Measurements from ENCODE around the gene NR6A1.

NR6A1 gene

DNA sequence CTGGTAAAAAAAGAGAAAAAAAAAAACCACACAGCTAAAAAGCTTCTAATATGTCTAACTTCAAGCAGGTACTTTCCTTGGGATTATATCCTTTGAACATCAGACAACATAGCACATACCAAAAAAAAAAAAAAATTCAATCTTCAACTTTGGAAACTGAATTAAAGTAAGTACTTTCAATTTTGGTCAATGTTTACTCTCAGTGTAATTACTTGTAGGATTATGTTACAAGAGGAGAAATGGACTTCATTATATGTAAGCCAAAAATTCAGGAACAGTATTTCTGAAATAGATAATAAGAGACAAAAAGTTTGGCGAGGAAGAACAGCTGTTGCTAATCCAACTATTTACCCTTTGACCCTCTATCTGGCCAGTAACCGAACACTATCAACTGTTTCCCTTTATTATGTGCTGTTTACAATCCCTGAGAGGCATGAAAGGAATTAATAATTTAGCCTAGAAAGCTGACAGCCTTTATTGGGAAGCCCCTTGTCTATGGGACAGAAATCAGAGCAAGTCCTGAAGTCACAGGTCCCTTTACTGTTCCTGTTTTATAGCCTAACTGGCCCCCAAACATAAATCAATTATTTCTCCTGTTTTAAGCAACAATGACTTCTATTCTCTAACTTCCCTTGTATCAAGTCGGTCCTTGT, 46.6 kb downstream of the NR6A1 start:
- TF ChIP-seq, protein P1, sequence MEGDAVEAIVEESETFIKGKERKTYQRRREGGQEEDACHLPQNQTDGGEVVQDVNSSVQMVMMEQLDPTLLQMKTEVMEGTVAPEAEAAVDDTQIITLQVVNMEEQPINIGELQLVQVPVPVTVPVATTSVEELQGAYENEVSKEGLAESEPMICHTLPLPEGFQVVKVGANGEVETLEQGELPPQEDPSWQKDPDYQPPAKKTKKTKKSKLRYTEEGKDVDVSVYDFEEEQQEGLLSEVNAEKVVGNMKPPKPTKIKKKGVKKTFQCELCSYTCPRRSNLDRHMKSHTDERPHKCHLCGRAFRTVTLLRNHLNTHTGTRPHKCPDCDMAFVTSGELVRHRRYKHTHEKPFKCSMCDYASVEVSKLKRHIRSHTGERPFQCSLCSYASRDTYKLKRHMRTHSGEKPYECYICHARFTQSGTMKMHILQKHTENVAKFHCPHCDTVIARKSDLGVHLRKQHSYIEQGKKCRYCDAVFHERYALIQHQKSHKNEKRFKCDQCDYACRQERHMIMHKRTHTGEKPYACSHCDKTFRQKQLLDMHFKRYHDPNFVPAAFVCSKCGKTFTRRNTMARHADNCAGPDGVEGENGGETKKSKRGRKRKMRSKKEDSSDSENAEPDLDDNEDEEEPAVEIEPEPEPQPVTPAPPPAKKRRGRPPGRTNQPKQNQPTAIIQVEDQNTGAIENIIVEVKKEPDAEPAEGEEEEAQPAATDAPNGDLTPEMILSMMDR (IDR thresholded peaks at IDR 0.05; ENCODE audit: low read depth, low read length): no peak
- no peak overlapping the region for H3K4me3 ChIP-seq (ENCODE audit: low read depth, low read length)

GRCh38 chr9:124723352-124723751, 47.8 kb downstream of the NR6A1 start:
- TF ChIP-seq, protein P1 (IDR thresholded peaks at IDR 0.05; ENCODE audit: low read depth, low read length): no peak
- H3K4me3 ChIP-seq (ENCODE audit: low read depth, low read length): no peak overlapping the region

- H3K4me3 ChIP-seq (ENCODE audit: low read depth, low read length): no peak overlapping the region
- TF ChIP-seq, protein P1 (IDR thresholded peaks at IDR 0.05; ENCODE audit: low read depth, low read length): no peak
These were observed 49.8 kb downstream of the NR6A1 start for GRCh38 chr9:124721109-124721906.

GRCh38 chr9:124720429-124721108, 50.5 kb downstream of the NR6A1 start:
- no peak overlapping the region for H3K4me3 ChIP-seq (ENCODE audit: low read depth, low read length)
- TF ChIP-seq, protein P1 (IDR thresholded peaks at IDR 0.05; ENCODE audit: low read depth, low read length): no peak

GRCh38 chr9:124718928-124719327, 52.2 kb downstream of the NR6A1 start:
- no peak overlapping the region for H3K4me3 ChIP-seq (ENCODE audit: low read depth, low read length)
- TF ChIP-seq, protein P1 (IDR thresholded peaks at IDR 0.05; ENCODE audit: low read depth, low read length): no peak

DNA sequence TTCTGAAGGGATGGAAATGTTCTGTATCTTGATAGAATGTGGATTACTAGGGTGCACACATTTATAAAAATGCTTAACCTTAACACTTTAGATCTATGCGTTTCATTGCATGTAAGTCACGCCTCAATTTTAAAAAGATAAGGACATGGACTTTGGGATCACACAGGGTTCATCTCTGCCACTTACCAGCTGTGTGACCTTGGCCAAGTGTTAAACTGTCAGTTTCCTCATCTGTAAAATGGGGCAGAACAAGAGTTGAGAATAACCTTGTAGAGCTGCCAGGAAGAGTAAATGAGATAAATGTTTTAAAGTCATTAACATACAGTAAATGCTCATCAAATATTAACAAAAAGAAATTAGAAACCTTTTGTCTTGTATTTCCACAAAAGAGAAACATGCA, 53.5 kb downstream of the NR6A1 start:
- TF ChIP-seq, protein P1 (IDR thresholded peaks at IDR 0.05; ENCODE audit: low read depth, low read length): no peak
- no peak overlapping the region for H3K4me3 ChIP-seq (ENCODE audit: low read depth, low read length)

GRCh38 chr9:124716808-124717207, 54.3 kb downstream of the NR6A1 start:
- TF ChIP-seq, protein P1 (IDR thresholded peaks at IDR 0.05; ENCODE audit: low read depth, low read length): no peak
- no peak overlapping the region for H3K4me3 ChIP-seq (ENCODE audit: low read depth, low read length)
